Activated B cell treated with CpG ODN at 0.5 μM for 24 hours (primary cell): ENCODE results near the gene LIPJ. TPM values are rescaled to one million over a fixed set of nuclear protein-coding genes. Genes with fewer than 3 reads are reported as not detected.

Experiments used
- ATAC-seq: fragments of 200-7000 bp; cut with Tn5 transposase; one replicate; pipeline ENCODE4 v1.10.0; 2021; ENCODE audit warnings: low read depth, mild to moderate bottlenecking, moderate library complexity
- CTCF ChIA-PET: fragments of 350-600 bp; sonication (Branson Sonifier 250); formaldehyde crosslinking; loops from one replicate; lab custom pipeline; 2021; ENCODE audit warnings: antibody characterized with exemption; lab: Charles Lee
- POLR2A ChIA-PET: fragments of 350-600 bp; sonication (Branson Sonifier 250); formaldehyde crosslinking; loops from one replicate; lab custom pipeline; 2021; ENCODE audit warnings: antibody characterized with exemption; lab: Charles Lee
- DNase-seq: peaks from one replicate; pipeline ENCODE4 v3.0.0; 2022
- H3K27ac Mint-ChIP-seq: one replicate; pipeline ENCODE4 v1.8.0; 2020; ENCODE audit warnings: mixed read lengths
- H3K27me3 Mint-ChIP-seq: one replicate; pipeline ENCODE4 v1.8.0; 2021; ENCODE audit warnings: mixed read lengths
- H3K36me3 Mint-ChIP-seq: one replicate; pipeline ENCODE4 v1.8.0; 2021; ENCODE audit warnings: low read depth, mixed read lengths
- H3K4me1 Mint-ChIP-seq: one replicate; pipeline ENCODE4 v1.8.0; 2021; ENCODE audit warnings: mixed read lengths
- H3K4me3 Mint-ChIP-seq: one replicate; pipeline ENCODE4 v1.8.0; 2020; ENCODE audit warnings: mild to moderate bottlenecking, mixed read lengths
- H3K9me3 Mint-ChIP-seq: one replicate; pipeline ENCODE4 v1.8.0; 2020; ENCODE audit warnings: mixed read lengths
- intact Hi-C: fragments of 100-400 bp; cut with micrococcal nuclease; formaldehyde crosslinking; loops from one replicate; pipeline ENCODE4 v1.15.1; 2024
- total RNA-seq: library from RNA; stranded (reverse); gene quantifications from 2 replicates; pipeline ENCODE4 v1.2.3, GENCODE V29; 2022
- TF ChIP-seq, protein P1 (sequence below): fragments of 200-600 bp; IDR thresholded peaks from one replicate; pipeline ENCODE4 v1.8.0; 2022; ENCODE audit warnings: antibody characterized with exemption, mild to moderate bottlenecking

Gene LIPJ
- total RNA-seq, 1 donor from 2014 or later = 0.31 TPM

DNA sequence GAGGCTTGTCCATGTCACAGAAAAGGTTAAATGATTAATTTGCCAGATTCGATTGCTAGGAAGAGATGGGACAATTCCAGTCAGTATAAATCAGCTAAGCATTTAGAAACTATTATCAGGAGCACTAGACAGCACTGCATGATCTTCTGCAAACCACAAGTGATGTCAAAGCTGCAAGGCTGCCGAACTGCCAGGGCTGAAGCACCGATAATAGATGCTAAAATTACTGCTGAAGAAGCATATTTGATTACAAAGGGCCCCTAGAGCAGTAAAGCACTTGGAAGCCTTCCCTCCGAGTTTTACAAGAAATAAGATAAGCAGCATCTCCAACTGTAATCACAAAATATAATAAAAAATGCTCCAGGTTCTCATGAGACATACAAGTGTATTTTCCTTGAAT, 44.0 kb upstream of the LIPJ start:
- no peaks in the 10 kb centered on the region for H3K27me3 Mint-ChIP-seq
- no peak overlapping the region for H3K4me3 Mint-ChIP-seq
- no peaks in the 10 kb centered on the region for H3K9me3 Mint-ChIP-seq
- ChIA-PET POLR2A (no interaction called here), CTCF (no interaction called here)
- TF ChIP-seq, protein P1, sequence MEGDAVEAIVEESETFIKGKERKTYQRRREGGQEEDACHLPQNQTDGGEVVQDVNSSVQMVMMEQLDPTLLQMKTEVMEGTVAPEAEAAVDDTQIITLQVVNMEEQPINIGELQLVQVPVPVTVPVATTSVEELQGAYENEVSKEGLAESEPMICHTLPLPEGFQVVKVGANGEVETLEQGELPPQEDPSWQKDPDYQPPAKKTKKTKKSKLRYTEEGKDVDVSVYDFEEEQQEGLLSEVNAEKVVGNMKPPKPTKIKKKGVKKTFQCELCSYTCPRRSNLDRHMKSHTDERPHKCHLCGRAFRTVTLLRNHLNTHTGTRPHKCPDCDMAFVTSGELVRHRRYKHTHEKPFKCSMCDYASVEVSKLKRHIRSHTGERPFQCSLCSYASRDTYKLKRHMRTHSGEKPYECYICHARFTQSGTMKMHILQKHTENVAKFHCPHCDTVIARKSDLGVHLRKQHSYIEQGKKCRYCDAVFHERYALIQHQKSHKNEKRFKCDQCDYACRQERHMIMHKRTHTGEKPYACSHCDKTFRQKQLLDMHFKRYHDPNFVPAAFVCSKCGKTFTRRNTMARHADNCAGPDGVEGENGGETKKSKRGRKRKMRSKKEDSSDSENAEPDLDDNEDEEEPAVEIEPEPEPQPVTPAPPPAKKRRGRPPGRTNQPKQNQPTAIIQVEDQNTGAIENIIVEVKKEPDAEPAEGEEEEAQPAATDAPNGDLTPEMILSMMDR = no peak
- intact Hi-C loops = loop anchor here (5.0 kb wide), 1 partner anchor 140 kb away; no protein-coding TSS in a partner anchor
- ATAC-seq (no peak), DNase-seq (no peak)
- no peak overlapping the region for H3K27ac Mint-ChIP-seq
- no peaks in the 10 kb centered on the region for H3K36me3 Mint-ChIP-seq
- no peaks in the 10 kb centered on the region for H3K4me1 Mint-ChIP-seq

DNA sequence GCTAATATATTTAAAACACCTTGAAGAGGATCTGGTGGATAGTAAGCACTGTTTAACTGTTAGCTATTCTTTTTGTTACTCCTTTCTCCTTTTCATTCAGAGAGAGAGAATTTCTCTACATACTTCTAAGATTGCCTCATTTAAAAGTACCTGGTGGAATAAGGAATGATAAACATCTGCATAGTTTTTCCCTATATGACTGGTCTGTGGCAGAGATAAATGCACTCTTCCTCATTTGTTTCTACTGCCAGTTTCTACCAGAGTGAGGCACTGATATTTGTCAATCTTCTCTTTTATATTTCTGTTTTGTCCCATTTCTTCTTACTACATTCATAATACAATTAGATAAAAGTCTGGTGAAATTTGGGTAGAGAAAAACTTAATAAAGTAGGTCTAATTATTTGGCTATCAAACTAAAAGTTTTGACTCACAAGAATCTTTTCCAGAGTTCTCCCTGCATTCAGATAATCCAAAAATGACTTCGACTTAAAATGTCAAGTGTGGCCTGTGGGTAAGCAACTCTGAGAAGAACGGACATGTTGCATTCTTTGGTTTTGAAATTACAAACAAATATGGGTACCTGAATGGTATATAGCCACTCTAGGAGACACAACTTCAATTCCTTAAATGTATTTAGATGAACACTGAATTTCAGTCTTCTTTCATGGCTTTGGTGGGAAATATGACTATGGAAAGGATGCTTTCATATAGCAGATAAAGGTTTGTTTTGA, 42.3 kb upstream of the LIPJ start:
- Mint-ChIP-seq H3K4me1 (no peaks in the 10 kb centered on the region), H3K27ac (no peak overlapping the region), H3K27me3 (no peaks in the 10 kb centered on the region), H3K36me3 (no peaks in the 10 kb centered on the region), H3K9me3 (no peaks in the 10 kb centered on the region), H3K4me3 (no peak overlapping the region)
- intact Hi-C loops = loop anchor here (5.0 kb wide), 1 partner anchor 142 kb away; no protein-coding TSS in a partner anchor
- ChIA-PET CTCF (no interaction called here), POLR2A (no interaction called here)
- DNase-seq (no peak), ATAC-seq (no peak)
- TF ChIP-seq, protein P1 = no peak

DNA sequence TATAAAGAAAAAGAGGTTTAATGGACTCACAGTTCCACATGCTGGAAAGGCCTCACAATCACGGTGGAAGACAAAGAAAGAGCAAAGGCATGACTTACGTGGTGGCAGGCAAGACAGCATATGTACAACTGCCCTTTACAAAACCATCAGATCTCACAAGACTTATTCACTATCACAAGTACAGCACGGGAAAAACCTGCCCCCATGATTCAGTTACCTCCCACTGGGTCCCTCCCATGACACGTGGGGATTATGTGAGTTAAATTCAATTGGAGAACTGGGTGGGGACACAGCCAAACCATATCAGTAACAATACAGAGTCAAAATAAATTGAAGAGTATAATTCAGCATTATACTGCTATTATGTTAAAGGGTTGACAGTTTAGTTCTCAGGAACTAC, 41.2 kb upstream of the LIPJ start:
- Mint-ChIP-seq H3K27ac (no peak overlapping the region), H3K27me3 (no peaks in the 10 kb centered on the region), H3K36me3 (no peaks in the 10 kb centered on the region), H3K4me3 (no peak overlapping the region), H3K4me1 (no peaks in the 10 kb centered on the region), H3K9me3 (no peaks in the 10 kb centered on the region)
- DNase-seq (no peak), ATAC-seq (no peak)
- ChIA-PET POLR2A (no interaction called here), CTCF (no interaction called here)
- intact Hi-C loops = no loop called here
- TF ChIP-seq, protein P1 = no peak

DNA sequence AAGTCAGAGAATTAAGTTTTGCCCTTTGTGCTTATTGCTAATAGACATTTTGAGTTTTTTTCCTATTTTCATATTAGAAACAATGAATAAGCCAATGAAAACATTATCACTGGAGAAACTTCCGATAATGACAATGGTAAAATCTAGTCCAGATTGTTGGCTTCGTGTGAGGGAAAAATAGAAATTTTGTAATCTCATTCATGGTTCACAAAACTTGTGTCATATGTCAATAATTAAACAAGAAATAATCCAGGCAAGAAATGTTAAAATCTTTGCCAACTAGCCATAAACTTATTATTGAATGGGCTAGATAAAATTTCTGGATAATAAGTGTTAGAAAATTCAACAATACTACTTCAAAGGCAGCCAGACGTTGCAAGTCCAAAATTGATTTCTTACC, 40.1 kb upstream of the LIPJ start:
- Mint-ChIP-seq H3K4me3 (no peak overlapping the region), H3K27ac (no peak overlapping the region), H3K9me3 (no peaks in the 10 kb centered on the region), H3K4me1 (no peaks in the 10 kb centered on the region), H3K36me3 (no peaks in the 10 kb centered on the region), H3K27me3 (no peaks in the 10 kb centered on the region)
- no peak for DNase-seq
- ATAC-seq = no peak
- CTCF ChIA-PET = no interaction called here
- intact Hi-C loops = no loop called here
- POLR2A ChIA-PET = no interaction called here
- TF ChIP-seq, protein P1 = no peak

DNA sequence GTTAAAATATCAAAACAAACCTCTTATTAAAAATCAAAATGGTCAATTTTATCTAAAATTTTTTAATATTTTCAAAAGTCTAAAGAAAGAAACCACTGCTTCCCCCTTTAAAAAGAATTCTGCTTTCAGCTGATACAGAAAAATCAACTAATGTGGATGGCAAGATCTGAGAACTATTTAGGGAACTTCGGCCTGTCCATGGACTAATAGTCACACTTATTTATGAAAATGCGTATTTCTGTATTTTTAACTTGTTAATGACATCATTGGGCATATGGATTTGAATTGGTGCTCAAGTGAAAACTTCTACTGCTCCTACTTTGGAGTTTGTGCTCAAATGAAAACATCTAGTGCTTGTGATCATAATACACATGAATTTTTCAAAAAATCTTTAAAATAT, 35.3 kb upstream of the LIPJ start:
- TF ChIP-seq, protein P1 = no peak
- intact Hi-C loops = loop anchor here (5.0 to 10.0 kb wide), 4 partner anchors 139 to 596 kb away; no protein-coding TSS in a partner anchor
- Mint-ChIP-seq H3K4me3 (no peak overlapping the region), H3K27me3 (no peaks in the 10 kb centered on the region), H3K9me3 (no peaks in the 10 kb centered on the region), H3K4me1 (no peaks in the 10 kb centered on the region), H3K27ac (no peak overlapping the region), H3K36me3 (no peaks in the 10 kb centered on the region)
- ATAC-seq (no peak), DNase-seq (no peak)
- ChIA-PET POLR2A (interaction anchor here (3.1 kb wide), 1 partner anchor 690 kb away, joined by 21 read pairs; the partner anchor contains the start of genes KLLN and PTEN), CTCF (interaction anchor here (0.9 to 5.5 kb wide), 4 partner anchors 9 to 700 kb away, joined by 3 to 96 read pairs (median 38); partner anchors contain the start of gene KLLN)
